Stimulated activated CD8-positive, alpha-beta memory T cell treated with anti-CD3 and anti-CD28 coated beads, Interleukin-12 subunit alpha, Interleukin-12 subunit beta, amount 100 ng/mL, for 1 hour (primary cell): ENCODE results near the gene STK39.

ENCODE experiments used
- DNase-seq: peaks from one replicate; pipeline ENCODE4 v3.0.0-alpha.2; 2020; ENCODE audit warnings: low read depth

Gene STK39

DNA sequence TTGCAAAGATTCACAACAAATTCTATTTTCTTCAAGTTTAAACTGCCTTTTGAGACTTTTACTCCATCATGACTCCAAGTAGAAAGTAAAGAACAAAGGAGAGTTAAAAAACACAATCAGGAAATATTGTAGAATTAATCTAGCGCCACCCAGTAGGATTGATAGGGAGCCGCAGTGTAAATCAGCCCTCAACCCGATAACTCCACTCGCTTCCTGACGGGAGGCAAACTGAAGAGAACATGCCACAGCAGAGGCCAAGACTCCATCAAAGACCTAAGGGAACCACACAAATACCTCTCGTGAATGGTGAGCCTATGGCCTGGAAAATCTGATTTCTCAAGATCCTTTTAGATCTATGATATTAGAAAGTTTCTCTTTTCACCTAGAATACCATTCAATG, 319.0 kb downstream of the STK39 start:
- DNase-seq: no peak

DNA sequence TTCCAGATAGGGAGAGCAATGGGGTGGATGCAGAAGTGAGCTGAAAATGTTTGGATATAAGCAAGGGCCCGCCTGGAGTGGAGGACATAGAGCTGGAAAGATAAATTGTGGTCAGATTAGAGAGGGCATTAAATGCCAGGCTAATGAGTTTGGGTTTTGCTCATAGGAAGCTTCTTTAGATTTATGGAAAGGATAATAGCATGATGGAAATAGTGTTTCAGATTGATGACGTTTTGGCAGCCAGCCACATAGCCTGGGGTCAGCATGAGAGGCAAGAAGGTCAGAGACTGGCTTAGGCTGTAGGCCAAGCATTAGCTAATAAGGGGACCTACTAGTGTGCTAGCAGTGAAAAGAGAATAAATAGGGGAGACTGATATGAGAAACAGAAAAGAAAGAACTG, 321.6 kb downstream of the STK39 start:
- no peak for DNase-seq

DNA sequence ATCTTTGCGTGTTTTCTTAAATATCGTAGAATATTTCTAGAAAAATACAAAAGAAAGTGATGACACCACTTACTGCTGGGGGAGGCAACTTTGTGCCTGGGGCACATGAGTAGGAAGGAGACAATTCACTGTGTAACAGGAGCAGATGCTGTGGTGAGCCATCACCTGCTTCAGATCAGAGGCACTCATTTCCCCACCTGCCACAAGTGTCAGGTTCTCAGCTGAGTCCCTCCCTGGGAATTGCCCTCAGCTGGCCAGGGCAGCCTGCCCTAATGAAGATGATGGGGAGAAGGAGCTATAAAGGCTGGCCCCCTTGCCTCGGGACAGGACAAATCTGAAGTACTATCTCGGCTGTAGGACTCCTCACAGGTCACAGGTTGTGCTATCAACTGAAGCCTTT, 322.8 kb downstream of the STK39 start:
- no peak for DNase-seq

DNA sequence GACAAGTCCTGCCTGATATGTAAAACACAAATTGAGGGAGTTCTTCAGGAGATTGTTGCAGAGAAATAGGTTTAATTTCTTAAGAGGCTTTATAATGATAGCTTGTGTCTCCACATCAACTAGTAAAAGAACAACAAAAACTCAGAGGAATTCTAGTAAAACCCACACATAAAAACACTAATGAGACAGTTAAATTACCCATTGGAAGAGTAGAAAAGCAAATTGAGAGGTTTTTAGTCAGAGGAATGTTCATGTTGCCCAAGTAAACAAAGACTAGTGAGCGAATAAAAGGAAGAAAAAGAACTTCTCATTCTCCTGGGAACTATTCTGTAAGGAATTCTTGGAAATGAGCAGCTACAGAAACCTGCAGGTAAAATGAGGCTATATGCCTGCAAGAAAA, 330.6 kb downstream of the STK39 start:
- no peak for DNase-seq

DNA sequence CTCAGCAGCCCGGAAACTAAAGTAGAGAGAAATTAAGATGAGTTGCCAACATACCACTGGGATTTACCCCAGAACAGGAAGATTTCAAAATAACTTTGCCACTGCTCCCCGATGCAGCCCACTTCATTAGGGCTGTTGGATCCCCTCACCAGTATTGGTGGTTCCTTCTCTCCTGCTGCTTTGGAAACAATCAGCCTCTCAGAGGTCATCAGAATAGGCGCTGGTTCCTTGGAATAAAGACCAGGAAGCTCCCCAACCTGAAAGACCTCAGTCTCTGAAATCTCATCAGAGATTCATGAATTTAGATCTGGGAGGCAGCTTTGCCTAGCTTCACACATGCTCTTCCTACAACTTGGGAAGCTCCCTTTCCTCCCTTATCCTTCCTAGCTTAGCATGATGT, 332.4 kb downstream of the STK39 start:
- DNase-seq: no peak

DNA sequence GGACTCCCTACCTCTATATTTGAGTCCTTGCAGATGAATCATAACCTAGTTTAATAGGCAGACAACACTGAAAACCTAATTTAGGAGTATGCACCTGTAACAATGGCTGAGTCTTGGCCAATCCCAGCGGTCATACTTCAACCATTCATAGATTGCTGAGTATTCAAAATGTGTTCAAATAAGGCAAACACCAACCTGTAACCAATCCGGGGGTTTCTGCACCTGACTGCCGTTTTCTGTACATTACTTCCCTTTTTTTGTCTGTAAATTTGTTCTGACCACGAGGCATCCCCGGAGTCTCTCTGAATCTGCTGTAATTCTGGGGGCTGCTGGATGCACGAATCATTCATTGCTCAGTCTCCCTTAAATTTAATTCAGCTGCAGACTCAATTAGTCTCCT, 338.6 kb downstream of the STK39 start:
- DNase-seq: no peak

DNA sequence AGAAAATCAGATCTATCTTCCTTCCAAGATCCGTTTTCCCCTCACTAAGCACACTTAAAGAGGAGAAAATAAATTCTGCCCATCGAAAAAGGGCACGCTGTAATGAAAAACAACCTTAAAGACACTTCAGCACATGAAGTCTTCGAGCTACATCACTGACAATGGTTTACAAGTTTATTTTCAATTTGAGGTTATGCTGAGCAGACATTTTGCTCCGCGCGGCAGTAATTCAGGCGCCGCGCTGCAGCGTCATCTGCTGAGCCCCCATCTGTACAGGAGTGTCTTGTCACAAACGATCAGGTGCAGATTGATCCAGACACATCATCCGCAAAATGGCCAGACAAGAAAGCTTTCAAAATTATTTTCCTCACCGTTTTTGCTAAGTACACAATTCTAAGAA, 341.7 kb downstream of the STK39 start:
- DNase-seq: no peak
